Loucy (cell line): ENCODE results near the gene GPI.
A peak's percentile ranks its signal among the peaks of the same experiment; 100 is the strongest.

Experiments
- H2AFZ ChIP-seq: fragments of 200-600 bp; sonication (generic); 2 replicates; pipeline ENCODE4 v1.6.0; 2016; ENCODE audit warnings: antibody characterized with exemption, mild to moderate bottlenecking, low read length, moderate library complexity
- H3F3A ChIP-seq: fragments of 200-600 bp; 2 replicates; pipeline ENCODE4 v1.6.0; 2016; ENCODE audit warnings: antibody characterized with exemption, low read depth, mild to moderate bottlenecking
- H3K27me3 ChIP-seq: fragments of 200-600 bp; sonication (generic); 2 replicates; pipeline ENCODE4 v1.6.1; 2014; ENCODE audit warnings: low read length, mild to moderate bottlenecking; ENCODE audit not compliant: insufficient read depth, poor library complexity, severe bottlenecking
- H3K36me3 ChIP-seq: fragments of 200-600 bp; sonication (generic); 2 replicates; pipeline ENCODE4 v1.6.1; 2016; ENCODE audit warnings: low read length; ENCODE audit not compliant: insufficient read depth
- H3K4me1 ChIP-seq: fragments of 200-600 bp; sonication (generic); 2 replicates; pipeline ENCODE4 v1.5.1; 2014; ENCODE audit warnings: low read length, mild to moderate bottlenecking; ENCODE audit not compliant: insufficient read depth, poor library complexity, severe bottlenecking
- H3K4me2 ChIP-seq: fragments of 200-600 bp; sonication (generic); 2 replicates; pipeline ENCODE4 v1.6.0; 2014; ENCODE audit warnings: antibody characterized with exemption, low read length, low read depth, mild to moderate bottlenecking; ENCODE audit not compliant: poor library complexity, severe bottlenecking
- H3K4me3 ChIP-seq: fragments of 200-600 bp; sonication (generic); 2 replicates; pipeline ENCODE4 v1.5.1; 2014; ENCODE audit warnings: low read length, mild to moderate bottlenecking, mixed read lengths; ENCODE audit not compliant: poor library complexity, severe bottlenecking
- H3K79me2 ChIP-seq: fragments of 200-600 bp; sonication (generic); 2 replicates; pipeline ENCODE4 v1.6.1; 2014; ENCODE audit warnings: low read length; ENCODE audit not compliant: insufficient read depth
- H3K9ac ChIP-seq: fragments of 200-600 bp; sonication (generic); 2 replicates; pipeline ENCODE4 v1.6.0; 2014; ENCODE audit warnings: mild to moderate bottlenecking, low read depth, low read length, moderate library complexity; ENCODE audit not compliant: poor library complexity, severe bottlenecking
- H3K9me2 ChIP-seq: fragments of 200-600 bp; sonication (generic); replicated peaks from 2 replicates; pipeline ENCODE4 v1.6.1; 2016; ENCODE audit warnings: low read depth, low read length, mixed read lengths
- H3K9me3 ChIP-seq: fragments of 200-600 bp; sonication (generic); 2 replicates; pipeline ENCODE4 v1.6.1; 2014; ENCODE audit warnings: mild to moderate bottlenecking, antibody characterized with exemption, low read length, low read depth; ENCODE audit not compliant: insufficient read depth
- H4K20me1 ChIP-seq: fragments of 200-600 bp; sonication (generic); 2 replicates; pipeline ENCODE4 v1.6.0; 2014; ENCODE audit warnings: antibody characterized with exemption, low read length, mild to moderate bottlenecking; ENCODE audit not compliant: insufficient read depth, poor library complexity, severe bottlenecking
- EZH2phosphoT487 ChIP-seq: fragments of 200-600 bp; IDR thresholded peaks from 2 replicates; pipeline ENCODE4 v1.6.1; 2018; ENCODE audit warnings: antibody characterized with exemption, mild to moderate bottlenecking, moderate library complexity, borderline replicate concordance
- TF ChIP-seq, protein P1 (sequence below): fragments of 200-600 bp; sonication (generic); conservative IDR thresholded peaks from 2 replicates; pipeline ENCODE4 v1.5.1; 2014; ENCODE audit warnings: mild to moderate bottlenecking, antibody characterized with exemption, low read length

The GPI gene

DNA sequence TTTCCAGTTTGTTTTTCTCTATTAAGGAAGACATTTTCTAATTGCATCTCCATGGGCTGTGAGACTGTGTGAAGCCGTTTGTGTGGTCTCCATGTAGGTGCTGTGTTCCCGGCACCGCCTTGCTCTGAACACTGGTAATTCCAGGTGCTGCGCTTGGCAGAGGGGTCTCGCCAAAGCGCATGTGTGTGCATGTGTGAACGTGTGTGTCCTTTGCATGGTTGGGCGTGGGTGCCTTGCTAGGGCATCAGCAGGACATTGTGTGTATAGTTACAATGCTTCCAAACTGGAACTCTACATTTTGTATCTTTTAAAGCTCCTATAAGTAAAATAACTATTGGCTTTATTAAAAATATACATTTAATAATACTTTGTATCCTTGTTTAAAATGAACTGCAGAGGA, 9.8 kb upstream of the GPI start:
- no peaks in the 10 kb centered on the region for H3F3A ChIP-seq
- no peaks in the 10 kb centered on the region for H3K27me3 ChIP-seq
- H3K4me1 ChIP-seq: peaks cover 37% of the 10 kb centered on the region
- TF ChIP-seq EZH2phosphoT487: no peak
- TF ChIP-seq, protein P1, sequence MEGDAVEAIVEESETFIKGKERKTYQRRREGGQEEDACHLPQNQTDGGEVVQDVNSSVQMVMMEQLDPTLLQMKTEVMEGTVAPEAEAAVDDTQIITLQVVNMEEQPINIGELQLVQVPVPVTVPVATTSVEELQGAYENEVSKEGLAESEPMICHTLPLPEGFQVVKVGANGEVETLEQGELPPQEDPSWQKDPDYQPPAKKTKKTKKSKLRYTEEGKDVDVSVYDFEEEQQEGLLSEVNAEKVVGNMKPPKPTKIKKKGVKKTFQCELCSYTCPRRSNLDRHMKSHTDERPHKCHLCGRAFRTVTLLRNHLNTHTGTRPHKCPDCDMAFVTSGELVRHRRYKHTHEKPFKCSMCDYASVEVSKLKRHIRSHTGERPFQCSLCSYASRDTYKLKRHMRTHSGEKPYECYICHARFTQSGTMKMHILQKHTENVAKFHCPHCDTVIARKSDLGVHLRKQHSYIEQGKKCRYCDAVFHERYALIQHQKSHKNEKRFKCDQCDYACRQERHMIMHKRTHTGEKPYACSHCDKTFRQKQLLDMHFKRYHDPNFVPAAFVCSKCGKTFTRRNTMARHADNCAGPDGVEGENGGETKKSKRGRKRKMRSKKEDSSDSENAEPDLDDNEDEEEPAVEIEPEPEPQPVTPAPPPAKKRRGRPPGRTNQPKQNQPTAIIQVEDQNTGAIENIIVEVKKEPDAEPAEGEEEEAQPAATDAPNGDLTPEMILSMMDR: no peak
- no peak overlapping the region for H2AFZ ChIP-seq
- no peaks in the 10 kb centered on the region for H3K9me2 ChIP-seq
- no peak overlapping the region for H3K4me2 ChIP-seq
- H3K4me3 ChIP-seq: no peak overlapping the region
- no peaks in the 10 kb centered on the region for H3K36me3 ChIP-seq
- no peaks in the 10 kb centered on the region for H3K9me3 ChIP-seq
- H4K20me1 ChIP-seq: no peaks in the 10 kb centered on the region
- peaks cover 4% of the 10 kb centered on the region; the same call in 1 of the 2 replicates for H3K79me2 ChIP-seq
- H3K9ac ChIP-seq: no peak overlapping the region

DNA sequence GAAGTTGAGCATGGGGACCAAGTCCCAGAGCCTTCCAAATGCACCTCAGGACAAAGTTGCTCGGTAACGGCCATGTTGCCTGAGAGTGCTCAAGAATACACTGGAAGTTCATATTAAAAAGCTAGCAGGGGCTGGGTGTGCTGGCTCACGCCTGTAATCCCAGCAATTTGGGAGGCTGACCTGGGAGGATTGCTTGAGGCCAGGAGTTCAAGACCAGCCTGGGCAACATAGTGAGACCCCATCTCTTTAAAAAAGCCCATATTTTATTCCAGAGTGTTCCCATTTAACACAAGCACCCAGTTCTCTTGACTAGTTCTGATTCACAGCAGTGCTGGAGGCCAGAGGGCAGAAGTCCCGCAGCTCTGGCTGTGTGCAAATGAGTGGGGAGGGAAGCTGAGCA, 8.1 kb upstream of the GPI start:
- Histone ChIP-seq H3K4me3 (no peak overlapping the region), H3K9ac (peak overlapping the region; percentile 83), H2AFZ (no peak overlapping the region), H4K20me1 (no peaks in the 10 kb centered on the region), H3K4me2 (peak overlapping the region; percentile 94), H3K27me3 (no peaks in the 10 kb centered on the region), H3K9me3 (no peaks in the 10 kb centered on the region), H3F3A (no peaks in the 10 kb centered on the region), H3K79me2 (peaks cover 4% of the 10 kb centered on the region; the same call in 1 of the 2 replicates), H3K4me1 (peaks cover 29% of the 10 kb centered on the region), H3K9me2 (no peaks in the 10 kb centered on the region), H3K36me3 (no peaks in the 10 kb centered on the region)
- TF ChIP-seq, protein P1: no peak
- TF ChIP-seq EZH2phosphoT487: no peak

DNA sequence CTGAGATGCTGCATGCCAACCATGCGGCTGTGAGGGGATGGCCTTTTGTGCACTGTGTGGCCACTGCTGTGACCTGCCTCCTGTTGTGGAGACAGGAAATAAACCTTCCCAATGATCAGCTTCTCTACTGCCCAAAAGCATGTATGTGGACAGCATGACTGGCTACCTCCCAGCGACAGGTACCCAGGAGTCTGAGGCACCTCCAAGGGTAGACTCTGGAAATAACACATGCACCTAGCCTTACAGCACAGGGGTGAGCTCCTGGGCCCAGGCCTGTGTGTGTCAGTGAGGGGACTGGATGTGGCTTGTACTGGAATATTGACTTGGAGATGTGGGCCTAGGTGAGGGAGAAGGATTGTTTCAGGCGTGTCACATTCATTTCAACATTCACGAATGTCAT, 7.6 kb upstream of the GPI start:
- Histone ChIP-seq H3F3A (0 out of 2 replicates have a peak, but pooled peaks cover 1% of the 10 kb centered on the region), H3K4me2 (peak overlapping the region; percentile 94), H3K4me3 (peak overlapping the region; percentile 70), H2AFZ (no peak overlapping the region), H3K9ac (peak overlapping the region; percentile 83), H3K9me2 (no peaks in the 10 kb centered on the region), H3K79me2 (peaks cover 4% of the 10 kb centered on the region; the same call in 1 of the 2 replicates), H3K9me3 (no peaks in the 10 kb centered on the region), H3K27me3 (no peaks in the 10 kb centered on the region), H4K20me1 (no peaks in the 10 kb centered on the region), H3K4me1 (peaks cover 29% of the 10 kb centered on the region), H3K36me3 (no peaks in the 10 kb centered on the region)
- TF ChIP-seq, protein P1: no peak
